Fibroblast of skin of left biceps (primary cell): ENCODE data around the gene CDCA4.
"Not testable (repeated sequence)": the region's sequence is repeated elsewhere in the genome, so short reads cannot be mapped to it uniquely, and the experiment has no call there.

Experiments used
- DNase-seq, 2 experiments: peaks; one replicate each; pipeline ENCODE4 v3.0.0-alpha.2; 2013; ENCODE audit warnings: low read depth in 2 of 2

Gene CDCA4

DNA sequence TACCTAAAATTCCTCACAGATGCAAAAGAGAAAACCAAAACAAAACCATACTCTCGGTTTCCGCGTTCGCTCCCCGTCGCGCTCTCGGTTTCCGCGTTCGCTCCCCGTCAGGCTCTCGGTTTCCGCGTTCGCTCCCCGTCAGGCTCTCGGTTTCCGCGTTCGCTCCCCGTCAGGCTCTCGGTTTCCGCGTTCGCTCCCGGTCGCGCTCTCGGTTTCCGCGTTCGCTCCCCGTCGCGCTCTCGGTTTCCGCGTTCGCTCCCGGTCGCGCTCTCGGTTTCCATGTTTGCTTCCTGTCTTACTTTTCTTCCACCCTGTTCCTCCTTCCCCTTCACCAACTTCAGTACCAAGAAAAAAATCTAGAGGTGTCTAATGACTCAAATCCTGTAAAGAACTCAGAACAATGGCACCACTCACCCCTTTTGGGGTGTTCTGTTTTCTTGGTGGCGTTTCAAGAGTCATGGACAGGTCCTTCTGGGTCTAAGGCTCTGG lies 12.6 kb upstream of the CDCA4 start:
- DNase-seq: not testable (repeated sequence)

DNA sequence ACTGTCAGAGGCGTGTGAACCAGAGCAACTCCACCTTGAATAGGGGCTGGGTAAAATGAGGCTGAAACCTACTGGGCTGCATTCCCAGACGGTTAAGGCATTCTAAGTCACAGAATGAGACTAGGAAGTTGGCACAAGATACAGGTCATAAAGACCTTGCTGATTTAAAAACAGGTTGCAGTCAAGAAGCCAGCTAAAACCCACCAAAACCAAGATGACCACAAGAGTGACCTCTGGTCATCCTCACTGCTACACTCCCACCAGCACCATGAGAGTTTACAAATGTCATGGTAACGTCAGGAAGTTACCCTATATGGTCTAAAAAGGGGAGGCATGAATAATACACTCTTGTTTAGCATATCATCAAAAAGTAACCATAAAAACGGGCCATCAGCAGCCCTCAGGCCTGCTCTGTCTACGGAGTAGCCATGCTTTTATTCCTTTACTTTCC lies 11.6 kb upstream of the CDCA4 start:
- not testable (repeated sequence) for DNase-seq

DNA sequence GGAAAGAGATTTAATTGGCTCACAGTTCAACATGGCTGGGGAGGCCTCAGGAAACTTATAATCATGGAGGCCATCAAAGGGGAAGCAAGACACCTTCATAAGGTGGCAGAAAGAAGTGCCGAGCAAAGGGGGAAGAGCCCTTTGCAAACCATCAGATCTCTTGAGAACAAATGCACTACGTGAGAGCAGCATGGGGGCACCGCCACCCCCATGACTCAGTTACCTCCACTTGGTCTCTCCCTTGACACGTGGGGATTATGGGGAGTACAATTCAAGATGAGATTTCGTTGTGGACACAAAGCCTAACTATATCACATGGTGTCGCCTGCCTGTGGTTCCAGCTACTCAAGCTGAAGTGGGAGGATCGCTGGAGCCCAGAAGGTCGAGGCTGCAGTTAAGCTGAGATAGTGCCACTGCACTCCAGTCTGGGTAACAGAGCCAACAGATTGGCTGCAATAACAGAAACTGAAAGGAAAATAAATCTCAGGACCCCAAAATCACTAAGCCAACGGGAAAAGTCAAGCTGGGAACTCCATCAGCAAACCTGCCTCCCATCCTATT lies 10.0 kb upstream of the CDCA4 start:
- no peak for DNase-seq

DNA sequence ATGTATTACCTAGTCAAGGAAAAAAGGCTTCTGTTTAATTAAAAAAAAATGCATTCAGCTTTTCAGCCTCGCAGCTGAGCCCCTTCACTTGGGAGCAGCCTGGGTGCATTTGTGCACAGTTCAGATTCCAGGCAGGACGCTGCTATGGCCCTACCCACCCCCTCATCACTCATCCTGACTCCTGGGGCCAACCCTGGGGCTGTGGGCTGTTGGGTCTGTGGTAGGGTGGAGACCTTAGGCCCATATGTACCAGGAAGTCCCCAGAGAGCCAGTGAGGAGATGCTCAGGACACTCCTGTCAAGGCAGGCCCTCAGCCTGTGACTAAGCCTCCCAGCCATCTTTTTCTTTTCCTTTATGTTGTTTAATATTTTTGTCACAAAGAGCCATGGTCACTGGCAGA lies 9.3 kb upstream of the CDCA4 start:
- no peak for DNase-seq

DNA sequence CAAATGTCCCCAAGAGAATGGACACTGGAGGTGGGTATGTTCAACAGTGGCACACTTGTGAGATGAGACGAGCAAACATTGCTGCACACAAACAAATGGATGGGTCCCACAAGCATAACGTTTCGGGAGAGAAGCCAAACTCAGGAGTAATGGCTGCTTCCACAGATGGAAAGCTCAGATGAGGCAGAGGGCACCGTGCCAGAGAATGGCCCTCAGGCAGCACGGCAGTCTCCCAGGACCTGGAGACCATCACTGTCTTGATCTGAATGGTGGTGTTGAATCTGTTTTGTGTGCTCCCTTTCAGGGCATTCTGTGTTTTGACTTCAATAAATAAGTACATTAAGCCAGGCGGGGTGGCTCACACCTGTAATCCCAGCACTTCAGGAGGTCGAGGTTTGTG lies 8.5 kb upstream of the CDCA4 start:
- no peak for DNase-seq

DNA sequence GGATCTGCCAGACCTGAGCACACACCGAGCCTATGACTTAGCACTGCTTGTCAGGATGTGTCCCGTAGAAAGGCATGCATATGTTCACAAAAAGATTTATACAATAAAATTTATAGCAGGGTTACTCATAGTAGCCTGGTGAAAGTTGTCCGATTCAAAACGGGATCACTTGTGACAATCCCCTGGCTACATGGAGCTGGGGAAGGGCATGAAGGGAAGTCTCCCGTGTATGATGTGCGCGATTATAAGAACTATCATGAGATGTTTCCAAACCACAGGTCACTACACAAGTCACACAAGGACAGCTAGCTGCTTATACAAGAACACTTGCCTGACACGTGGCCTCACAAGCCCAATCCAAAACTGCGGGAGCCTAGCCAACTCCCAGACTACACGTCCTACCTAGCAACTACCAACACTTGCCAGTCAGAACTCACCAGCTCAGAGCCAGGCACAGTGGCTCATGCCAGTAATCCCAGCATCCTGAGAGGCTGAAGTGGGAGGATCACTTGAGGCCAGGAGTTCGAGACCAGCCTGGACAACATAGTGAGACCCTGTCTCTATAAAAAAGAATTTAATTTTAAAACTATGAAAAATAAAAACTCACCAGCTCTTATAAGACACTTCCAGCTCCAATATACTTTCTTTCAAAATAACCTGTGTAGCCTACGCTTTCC lies 7.5 kb upstream of the CDCA4 start:
- DNase-seq: no peak

DNA sequence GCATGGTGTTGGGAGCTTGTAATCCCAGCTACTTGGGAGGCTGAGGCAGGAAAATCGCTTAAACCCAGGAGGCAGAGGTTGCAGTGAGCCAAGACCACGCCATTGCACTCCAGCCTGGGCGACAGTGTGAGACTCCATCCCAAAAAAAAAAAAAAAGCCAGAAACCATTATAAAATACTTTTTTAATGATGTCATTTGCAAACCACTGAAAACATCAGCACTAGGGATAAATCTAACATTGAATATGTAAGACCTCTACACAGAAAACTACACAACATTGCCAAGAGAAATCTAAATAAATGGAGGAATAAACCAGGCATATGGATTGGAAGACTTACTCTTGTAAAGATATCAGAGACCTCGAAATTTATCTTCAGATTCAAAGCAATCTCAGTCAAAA lies 6.8 kb upstream of the CDCA4 start:
- not testable (repeated sequence) for DNase-seq

DNA sequence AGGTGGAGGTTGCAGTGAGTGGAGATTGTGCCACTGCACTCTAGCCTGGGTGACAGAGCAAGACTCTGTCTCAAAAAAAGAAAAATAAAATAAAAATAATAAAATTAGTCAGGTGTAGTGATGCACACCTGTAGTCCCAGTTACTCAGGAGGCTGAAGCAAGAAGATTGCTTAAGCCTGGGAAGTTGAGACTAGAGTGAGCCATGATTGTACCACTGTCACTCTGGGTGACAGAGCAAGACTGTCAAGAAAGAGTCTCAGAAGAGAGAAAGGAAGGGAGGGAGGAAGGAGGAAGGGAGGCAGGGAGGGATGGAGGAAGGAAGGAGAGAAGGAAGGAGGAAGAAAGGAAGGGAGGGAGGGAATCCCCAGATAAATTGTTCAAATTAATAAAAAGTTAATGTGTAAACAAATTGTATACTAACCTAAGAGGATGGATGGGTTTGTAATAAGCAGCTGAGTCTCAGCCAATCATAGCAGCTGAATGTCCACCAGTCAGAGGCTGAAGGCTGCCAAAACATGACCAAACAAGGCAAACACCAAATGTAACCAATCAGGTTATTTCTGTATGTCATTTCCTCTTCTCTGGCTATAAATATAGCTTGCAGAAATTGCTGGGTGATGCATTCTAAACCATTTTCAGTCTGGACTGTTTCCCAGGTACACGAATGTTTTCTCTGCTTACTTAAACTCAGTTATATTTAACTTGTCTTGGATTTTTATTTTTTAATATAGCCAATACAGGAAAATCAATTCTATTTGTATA lies 6.1 kb upstream of the CDCA4 start:
- DNase-seq: no peak

DNA sequence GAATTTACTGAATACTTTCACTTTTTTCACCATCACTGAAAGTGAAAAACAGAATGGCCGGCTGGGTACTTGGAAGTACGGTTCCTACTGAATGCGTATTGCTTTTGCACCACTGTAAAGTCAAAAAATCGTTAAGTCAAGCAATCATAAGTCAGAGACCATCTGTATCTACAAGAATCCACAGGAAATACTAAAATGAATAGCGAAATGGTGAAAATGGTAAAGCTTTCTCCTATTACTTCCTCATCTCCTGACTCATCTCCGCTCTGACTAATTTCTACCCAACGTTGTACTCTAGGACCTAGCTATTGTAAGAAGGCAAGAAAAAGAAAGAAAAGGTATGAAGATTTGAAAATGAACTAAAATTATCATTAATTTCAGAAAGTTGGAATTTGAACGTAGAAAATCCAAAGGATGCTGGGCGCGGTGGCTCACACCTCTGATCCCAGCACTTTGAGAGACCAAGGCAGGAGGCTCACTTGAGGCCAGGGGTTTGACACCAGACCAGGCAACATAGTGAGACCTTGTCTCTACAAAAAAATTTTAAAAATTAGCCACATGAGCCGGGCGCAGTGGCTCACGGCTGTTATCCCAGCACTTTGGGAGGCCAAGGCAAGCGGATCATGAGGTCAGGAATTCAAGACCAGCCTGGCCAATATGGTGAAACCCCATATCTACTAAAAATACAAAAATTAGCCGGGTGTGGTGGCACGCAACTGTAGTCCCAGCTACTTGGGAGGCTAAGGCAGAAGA lies 5.3 kb upstream of the CDCA4 start:
- no peak for DNase-seq

DNA sequence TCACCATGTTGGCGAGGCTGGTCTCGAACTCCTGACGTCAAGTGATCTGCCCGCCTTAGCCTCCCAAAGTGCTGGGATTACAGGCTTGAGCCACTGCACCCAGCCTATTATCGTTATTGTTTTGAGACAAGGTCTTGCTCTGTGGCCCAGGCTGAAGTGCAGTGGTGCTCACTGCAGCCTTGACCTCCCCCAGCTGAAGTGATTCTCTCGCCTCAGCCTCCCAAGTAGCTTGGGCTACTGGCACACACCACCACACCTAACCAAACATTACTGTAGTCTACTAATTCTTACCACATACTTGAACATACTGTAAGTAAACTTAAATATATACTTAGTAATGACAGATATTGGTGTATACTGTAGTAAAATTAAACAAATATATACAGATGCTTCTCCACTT lies 4.5 kb upstream of the CDCA4 start:
- DNase-seq: no peak

DNA sequence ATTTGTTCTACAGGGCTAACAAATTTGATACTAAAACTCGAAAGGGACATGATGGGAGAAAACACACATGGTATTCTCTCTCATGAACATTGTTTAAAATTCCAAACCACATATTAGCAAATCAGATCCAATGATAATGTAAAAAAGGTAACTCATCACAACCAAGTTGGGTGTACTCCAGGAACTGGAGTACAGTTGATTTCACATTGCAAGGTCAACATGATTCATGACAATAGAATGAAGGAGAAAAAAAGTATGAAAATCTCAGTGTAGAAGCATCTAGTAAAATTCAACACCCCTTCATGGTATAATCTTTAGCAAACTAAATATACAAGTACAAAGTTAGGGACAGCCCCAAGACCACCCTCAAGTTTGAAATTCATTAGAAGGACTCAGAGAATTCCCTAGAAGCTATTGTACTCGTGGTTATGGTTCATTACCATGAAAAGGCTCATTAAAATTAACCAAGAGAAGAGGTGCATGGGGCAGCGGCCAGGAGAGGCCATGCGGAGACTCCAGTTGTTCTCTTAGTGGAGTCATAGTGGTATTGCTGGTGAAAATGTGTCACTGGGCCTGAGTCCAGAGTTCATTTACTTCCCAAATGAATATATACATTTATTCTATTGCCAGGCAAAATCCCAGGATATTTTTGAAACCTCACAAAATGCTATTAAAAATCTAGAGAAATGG lies 3.1 kb upstream of the CDCA4 start:
- DNase-seq: peak; percentile 39

DNA sequence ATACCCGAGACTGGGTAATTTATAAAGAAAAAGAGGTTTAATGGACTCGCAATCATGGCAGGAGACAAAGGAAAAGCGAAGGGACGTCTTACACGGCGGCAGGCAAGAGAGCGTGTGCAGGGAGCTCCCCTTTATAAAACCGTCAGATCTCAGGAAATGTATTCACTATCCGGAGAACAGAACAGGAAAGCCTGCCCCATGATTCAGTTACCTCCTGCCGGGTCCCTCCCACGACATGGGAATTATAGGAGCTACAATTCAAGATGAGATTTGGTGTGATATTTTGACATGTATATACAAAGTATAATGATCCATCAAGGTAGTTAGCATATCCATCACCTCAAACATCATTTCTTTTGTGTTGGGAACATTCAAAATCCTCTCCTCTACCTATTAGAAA lies 2.3 kb upstream of the CDCA4 start:
- no peak for DNase-seq

DNA sequence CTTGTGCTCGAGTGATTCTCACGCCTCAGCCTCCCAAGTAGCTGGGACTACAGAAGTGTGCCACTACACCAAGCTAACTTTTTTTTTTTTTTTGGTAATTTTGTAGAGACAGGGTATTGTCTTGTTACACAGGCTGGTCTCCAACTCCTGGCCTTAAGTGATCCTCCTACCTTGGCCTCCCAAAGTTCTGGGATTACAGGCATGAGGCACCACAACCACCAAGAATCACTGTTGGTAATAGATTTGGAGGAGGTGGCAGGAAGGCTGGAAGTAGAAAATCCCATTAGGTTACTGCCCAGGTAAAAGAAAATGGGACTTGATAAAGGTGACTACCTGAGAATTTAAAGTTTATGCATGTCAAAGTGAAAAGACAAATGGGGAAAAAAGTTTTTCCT lies 1.4 kb upstream of the CDCA4 start:
- DNase-seq: no peak

DNA sequence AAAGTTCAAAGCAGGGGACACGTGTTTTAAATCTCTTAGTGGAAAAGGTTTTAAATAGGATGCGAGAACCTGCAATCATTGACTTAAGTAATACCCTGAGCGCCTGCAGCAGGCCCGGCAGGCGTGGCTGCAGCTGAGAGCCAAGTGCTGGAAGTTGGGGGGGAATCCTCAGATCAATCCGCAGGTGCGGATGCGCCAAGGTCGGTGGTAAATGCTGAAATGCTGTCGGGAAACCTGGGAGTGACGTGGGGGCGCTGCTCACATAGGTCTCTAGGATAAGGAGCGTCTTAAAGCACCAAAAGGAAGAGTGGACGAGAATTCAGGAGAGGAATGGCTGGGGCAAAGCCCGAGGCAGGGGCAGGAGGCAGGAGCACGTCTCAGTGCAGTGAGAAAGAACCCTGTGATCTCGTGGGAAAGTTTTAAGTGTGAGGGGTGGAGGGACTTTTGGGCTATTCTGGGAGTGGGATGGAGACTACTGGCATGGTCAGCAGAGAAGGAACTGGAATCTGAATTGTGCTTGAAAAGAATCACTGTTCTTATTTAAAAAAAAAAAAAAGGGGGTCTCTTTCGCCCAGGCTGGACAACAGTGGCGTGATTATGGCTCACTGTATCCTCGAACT lies 883 bp upstream of the CDCA4 start:
- no peak for DNase-seq

DNA sequence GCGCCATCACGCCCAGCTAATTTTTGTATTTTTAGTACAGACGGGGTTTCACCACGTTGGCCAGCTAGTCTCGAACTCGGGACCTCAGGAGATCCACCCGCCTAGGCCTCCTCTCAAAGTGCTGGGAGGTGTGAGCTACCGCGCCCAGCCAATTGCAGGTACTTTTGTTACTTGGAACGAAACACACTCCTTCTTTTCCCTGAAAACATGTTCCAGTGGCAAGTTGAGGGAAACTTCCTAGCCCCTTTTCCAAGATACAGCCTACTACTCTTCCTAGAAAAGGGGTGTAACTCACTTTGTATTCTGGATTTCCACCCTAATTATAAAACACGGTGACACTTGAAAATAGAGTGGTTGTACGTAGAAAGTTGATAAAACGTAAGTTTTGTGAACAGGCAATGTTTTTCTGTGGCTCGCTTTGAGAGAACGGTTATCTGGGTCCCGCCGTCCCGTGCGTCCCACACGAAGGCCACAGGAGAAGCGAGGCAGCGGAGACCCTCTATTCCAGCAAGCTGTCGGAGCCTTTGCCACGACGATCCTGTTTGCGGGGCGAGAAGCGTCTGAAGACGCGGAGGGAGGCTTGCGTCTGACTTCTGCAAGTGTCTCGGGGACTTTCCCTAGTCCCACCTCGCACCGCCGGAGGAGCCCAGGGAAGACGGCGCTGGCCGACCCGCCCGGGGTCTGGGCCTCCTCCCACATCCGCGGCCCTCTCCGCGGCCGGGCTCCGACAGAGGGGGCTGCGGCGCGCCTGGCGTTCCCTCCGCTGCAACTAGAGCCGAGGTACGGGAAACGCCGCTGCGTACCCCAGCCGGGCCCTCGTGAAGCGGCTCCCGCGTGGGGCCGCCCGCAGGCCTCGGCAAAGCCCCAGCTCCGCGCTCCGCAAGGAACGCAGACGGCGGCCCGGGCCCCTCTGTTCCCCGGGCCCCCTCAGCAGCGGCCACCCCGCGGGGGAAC lies 745 bp downstream of the CDCA4 start:
- no peak for DNase-seq

DNA sequence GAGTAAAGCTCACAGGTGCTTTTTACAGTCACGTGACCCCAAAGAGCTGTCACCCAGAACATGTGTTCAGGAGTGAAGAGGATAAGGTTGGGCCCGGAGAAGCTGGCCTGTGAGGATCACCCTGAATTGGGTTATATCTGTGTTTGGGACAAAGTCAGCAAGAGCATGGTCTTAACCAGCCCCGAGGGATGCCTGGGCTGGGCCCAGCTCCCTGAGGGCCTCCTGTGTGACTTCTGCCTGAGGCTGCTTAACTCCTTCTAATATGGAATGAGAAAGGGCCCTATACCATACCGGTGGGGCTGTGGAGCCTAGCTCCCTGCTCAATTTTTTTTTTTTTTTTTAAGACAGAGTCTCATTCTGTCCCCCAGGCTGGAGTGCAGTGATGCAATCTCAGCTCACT lies 2.5 kb downstream of the CDCA4 start:
- DNase-seq: no peak

DNA sequence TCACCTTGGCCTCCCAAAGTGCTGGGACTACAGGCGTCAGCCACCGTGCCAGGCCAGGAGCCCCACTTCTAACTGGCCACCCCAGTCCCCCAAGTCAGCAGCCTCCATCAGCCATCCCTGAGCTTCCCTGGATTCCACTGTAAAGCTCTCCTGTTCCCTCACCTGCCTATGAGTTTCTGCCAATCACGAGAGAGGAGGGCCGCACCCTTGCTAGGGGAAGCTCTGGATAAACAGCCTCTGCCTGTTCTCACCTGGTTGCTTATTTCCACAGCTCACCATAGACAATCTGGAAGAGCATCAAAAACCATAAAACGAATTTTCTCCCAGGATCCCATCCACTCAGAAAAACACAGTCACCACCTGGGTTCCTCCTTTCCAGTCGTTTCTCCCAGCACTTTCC lies 5.0 kb downstream of the CDCA4 start:
- no peak for DNase-seq

DNA sequence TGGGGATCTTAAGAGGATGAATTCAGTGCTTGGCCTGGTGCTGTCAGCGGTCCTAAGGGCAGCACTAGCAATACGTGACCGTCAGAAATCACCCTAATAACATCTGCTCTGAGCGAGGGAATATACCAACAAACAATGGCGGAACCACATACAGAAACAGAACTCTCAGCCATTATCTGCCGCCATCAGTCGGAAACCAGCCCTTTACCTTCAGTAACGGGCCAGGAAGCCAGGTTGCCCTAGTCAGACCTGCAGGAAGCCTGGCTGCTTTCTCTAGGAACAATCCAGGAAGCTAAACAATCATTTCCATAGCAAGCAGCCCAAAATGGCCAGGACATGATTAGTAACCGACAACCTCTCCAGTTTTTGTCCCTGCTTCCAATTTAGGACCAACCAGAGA lies 5.6 kb downstream of the CDCA4 start:
- no peak for DNase-seq

DNA sequence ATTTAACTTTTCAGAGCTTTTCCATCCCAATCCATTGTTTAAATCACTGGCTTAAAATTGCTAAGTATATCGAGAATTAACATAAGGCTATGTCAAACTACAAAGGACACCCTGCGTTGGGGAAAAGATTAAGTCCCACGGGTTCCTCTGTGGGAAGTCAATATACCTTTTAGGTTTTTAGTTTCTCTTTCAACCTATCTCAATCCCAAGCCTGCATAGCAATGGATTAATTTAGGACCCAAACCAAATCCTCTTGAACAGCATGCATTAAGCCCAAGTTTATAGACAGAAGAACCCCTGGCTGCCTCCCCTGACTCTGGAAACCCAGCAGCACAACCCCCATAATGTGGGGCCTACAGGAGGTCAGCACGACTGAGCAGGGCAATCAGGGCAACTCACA lies 6.3 kb downstream of the CDCA4 start:
- DNase-seq: no peak

DNA sequence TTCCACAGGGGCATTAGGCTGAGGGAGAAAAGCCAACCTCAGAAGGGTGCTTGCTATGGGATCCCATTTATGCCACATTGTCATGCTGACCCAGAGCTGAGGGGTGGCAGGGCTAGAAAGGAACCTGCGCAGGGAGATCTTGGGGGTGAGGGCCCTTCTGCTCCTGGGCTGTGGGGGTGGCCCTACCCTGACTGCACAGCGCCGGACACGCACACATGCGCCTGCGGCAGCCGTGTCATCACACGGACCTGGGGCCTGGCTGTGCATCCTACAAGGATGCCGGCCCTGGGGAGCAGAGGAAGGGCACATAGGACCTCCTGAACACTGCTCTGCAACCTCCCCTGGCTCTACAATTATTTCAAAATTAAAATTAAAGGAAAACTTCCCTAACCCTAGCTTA lies 6.9 kb downstream of the CDCA4 start:
- no peak for DNase-seq
